Measurements from ENCODE around the gene VPS16.

VPS16 gene

GRCh38 chr20:2902291-2902690, 61.7 kb downstream of the VPS16 start:
- DNase-seq = no peak

DNA sequence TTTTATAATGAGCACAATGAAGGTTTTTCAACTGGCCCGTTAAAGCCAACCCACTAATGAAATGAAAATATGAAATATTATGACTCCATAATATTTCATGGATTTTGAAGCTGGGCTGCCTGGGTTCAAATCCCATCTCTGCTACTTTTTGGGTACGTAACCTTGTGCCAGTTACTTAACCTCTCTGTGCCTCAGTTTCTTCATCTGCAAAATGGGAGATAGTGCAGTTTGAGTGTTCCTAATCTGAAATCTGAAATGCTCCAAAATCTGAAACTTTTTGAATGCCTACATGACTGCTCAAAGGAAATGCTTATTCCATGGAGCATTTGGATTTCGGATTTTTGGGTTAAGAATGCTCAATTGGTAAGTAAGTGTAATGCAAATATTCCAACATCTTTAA, 62.3 kb downstream of the VPS16 start:
- DNase-seq = no peak

DNA sequence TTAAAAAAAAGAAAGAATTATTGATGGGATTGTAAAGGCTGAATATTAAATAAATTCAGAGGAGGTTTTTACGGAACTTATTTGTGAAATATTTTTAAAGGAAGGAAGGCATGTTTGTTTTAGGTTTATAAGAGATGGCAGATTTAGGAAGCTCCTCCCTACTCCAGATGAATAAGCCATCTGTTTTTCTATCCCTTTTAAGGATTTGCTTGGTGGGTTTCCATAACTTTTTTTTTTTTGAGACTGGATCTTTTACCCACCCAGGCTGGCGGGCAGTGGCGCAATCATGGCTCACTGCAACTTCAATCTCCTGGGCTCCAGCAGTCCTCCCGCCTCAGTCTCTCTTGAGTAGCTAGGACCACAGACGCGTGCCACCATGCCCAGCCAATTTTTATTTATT, 63.1 kb downstream of the VPS16 start:
- no peak for DNase-seq

- no peak for DNase-seq
Observed at GRCh38 chr20:2907519-2907918, 67.0 kb downstream of the VPS16 start.

DNA sequence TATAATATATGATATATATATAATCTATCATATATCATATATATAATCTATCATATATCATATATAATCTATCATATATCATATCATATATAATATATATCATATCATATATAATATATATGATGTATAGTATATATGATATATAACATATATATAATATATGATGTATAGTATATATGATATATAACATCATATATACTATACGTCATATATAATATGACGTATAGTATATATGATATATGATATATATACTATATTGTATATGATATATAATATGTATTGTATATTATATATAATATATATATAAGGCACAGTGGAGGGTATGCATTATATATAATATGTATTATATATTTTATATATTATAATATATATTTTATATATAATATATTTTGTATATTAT, 69.4 kb downstream of the VPS16 start:
- no peak for DNase-seq

- DNase-seq = no peak
Observed at GRCh38 chr20:2911200-2911599, 70.7 kb downstream of the VPS16 start.

DNA sequence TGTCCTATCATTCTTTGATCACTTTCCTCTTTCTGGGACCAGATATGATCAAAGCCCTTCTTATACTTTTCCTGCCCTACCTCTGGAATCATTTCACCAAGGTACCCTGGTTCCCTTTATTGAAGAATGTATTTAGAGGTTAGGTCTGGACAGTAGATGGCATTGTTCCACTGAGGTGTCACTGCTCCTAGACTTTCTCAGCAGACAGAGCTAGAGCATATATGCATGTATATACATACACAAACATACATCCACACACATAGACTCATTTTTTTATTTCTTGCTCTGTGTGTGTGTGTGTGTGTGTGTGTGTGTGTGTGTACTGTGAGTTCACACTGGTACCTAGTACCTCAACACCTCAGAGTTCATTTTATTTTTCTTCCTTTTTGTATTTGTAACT, 73.6 kb downstream of the VPS16 start:
- no peak for DNase-seq
